Stimulated activated CD8-positive, alpha-beta memory T cell treated with anti-CD3 and anti-CD28 coated beads, Interleukin-4, amount 100 ng/mL, for 48 hours (primary cell): Measurements from ENCODE around the gene THRAP3.
"Not testable (repeated sequence)": the region's sequence is repeated elsewhere in the genome, so short reads cannot be mapped to it uniquely, and the experiment has no call there.

Experiments
- DNase-seq: peaks from one replicate; pipeline ENCODE4 v3.0.0-alpha.2; 2020

The THRAP3 gene

GRCh38 chr1:36223996-36224536 is at the start of gene THRAP3:
Gene THRAP3, plus strand, starts transcription at chr1:36224443. Its CDS starts 58,121 bp downstream, at chr1:36282564.
- peak; percentile 99 for DNase-seq

GRCh38 chr1:36174713-36175112 is 49.5 kb upstream of the THRAP3 start:
- DNase-seq, result no peak

GRCh38 chr1:36175137-36176095 is 48.8 kb upstream of the THRAP3 start:
- DNase-seq, result no peak

GRCh38 chr1:36176106-36176949 is 47.9 kb upstream of the THRAP3 start:
- no peak for DNase-seq

GRCh38 chr1:36177589-36178431 is 46.4 kb upstream of the THRAP3 start:
- no peak for DNase-seq

GRCh38 chr1:36178471-36179219 is 45.6 kb upstream of the THRAP3 start:
- DNase-seq, result no peak

GRCh38 chr1:36179220-36179600 is 45.0 kb upstream of the THRAP3 start:
- DNase-seq, result no peak

- DNase-seq, result no peak
Observed at GRCh38 chr1:36182734-36183133, 41.5 kb upstream of the THRAP3 start.

GRCh38 chr1:36183309-36183856 is 40.9 kb upstream of the THRAP3 start:
- no peak for DNase-seq

- DNase-seq, result peak; percentile 82
Observed at GRCh38 chr1:36187800-36188593, 36.2 kb upstream of the THRAP3 start.

GRCh38 chr1:36196805-36197204 is 27.4 kb upstream of the THRAP3 start:
- DNase-seq, result not testable (repeated sequence)

- no peak for DNase-seq
Observed at GRCh38 chr1:36198641-36199040, 25.6 kb upstream of the THRAP3 start.

GRCh38 chr1:36199934-36200741 is 24.1 kb upstream of the THRAP3 start:
- no peak for DNase-seq

- no peak for DNase-seq
Observed at GRCh38 chr1:36203027-36203553, 21.2 kb upstream of the THRAP3 start.

GRCh38 chr1:36203554-36204346 is 20.5 kb upstream of the THRAP3 start:
- no peak for DNase-seq

GRCh38 chr1:36204347-36204909 is 19.8 kb upstream of the THRAP3 start:
- DNase-seq, result no peak

GRCh38 chr1:36206323-36206858 is 17.9 kb upstream of the THRAP3 start:
- DNase-seq, result no peak

- DNase-seq, result no peak
Observed at GRCh38 chr1:36207339-36207738, 16.9 kb upstream of the THRAP3 start.
